Measurements from ENCODE around the gene LRRFIP1. TPM values are rescaled to one million over a fixed set of nuclear protein-coding genes. Genes with fewer than 3 reads are reported as not detected.

LRRFIP1 gene
- total and polyA plus RNA-seq, 2 donors (not counting 1 experiment from before 2014, with no cell fraction given), result 42.0 to 139 TPM

DNA sequence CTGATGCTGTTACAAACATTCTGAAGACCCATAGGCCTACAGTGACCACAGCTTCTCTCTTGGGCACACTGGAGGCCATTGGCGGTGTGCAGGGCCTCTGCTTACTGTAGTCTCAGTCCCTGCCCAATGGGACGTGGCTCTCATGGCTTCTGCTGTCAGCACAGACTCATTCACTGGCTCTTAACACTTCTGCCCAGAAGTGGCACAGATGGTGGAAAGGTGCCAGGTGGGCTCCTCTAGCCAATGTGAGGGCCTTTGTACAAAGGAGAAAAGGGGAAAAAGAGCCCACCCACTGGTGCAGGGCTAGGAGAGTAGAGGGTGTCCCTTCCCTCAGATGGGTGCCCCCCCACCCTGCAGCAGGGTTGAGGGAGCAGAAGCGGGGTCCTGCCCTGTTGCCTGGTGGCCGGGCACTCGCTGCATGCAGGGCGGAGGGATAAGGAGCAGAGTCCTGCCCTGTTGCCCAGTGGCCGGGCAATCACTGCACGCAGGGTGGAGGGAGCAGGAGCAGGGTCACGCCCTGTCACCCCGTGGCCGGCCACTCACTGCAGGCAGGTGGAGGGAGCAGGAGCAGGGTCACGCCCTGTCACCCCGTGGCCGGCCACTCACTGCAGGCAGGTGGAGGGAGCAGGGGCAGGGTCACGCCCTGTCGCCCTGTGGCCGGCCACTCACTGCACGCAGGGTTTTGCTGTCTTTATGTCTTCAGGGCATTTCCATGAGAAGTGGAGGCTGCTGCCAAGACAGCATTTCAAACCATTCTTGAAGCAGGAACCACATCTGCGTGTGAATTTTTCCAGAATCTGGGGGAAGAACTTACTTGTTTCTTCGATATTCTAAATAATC is 20.0 kb downstream of the LRRFIP1 start:
- ATAC-seq (ENCODE audit: low read depth), result no peak
- ChIA-PET POLR2A (no interaction called here), CTCF (no interaction called here)
- H3K27me3 ChIP-seq (replicated peaks in 1 of 4; ENCODE audit: control extremely low read depth in 1 of 4, control insufficient read depth in 3 of 4, insufficient read depth in 4 of 4, low read length in 3 of 4), result peaks cover 0 to 4% (median 0%) of the 10 kb centered on the region in 4 experiments
- Mint-ChIP-seq H3K9me3 (ENCODE audit: insufficient read depth) (peaks cover 3% of the 10 kb centered on the region), H3K27ac (no peak overlapping the region), H3K27me3 (peaks cover 21% of the 10 kb centered on the region), H3K4me1 (peaks cover 6% of the 10 kb centered on the region), H3K4me3 (no peak overlapping the region)
- H3K4me3 ChIP-seq (ENCODE audit: control extremely low read depth in 1 of 5, extremely low read depth in 1 of 5, insufficient read depth in 1 of 5, low read depth in 2 of 5, low read length in 4 of 5), result no peak overlapping the region
- no peaks in the 10 kb centered on the region for H3K79me2 ChIP-seq (ENCODE audit: control insufficient read depth, insufficient read depth, low read length)
- H3K9ac ChIP-seq (ENCODE audit: low read length), result no peak overlapping the region
- TF ChIP-seq EZH2 (IDR thresholded peaks at IDR 0.05; ENCODE audit: borderline replicate concordance, insufficient read depth, low read depth, low read length, poor library complexity, severe bottlenecking), result no peak
- TF ChIP-seq, protein P1, sequence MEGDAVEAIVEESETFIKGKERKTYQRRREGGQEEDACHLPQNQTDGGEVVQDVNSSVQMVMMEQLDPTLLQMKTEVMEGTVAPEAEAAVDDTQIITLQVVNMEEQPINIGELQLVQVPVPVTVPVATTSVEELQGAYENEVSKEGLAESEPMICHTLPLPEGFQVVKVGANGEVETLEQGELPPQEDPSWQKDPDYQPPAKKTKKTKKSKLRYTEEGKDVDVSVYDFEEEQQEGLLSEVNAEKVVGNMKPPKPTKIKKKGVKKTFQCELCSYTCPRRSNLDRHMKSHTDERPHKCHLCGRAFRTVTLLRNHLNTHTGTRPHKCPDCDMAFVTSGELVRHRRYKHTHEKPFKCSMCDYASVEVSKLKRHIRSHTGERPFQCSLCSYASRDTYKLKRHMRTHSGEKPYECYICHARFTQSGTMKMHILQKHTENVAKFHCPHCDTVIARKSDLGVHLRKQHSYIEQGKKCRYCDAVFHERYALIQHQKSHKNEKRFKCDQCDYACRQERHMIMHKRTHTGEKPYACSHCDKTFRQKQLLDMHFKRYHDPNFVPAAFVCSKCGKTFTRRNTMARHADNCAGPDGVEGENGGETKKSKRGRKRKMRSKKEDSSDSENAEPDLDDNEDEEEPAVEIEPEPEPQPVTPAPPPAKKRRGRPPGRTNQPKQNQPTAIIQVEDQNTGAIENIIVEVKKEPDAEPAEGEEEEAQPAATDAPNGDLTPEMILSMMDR (IDR thresholded peaks at IDR 0.05), result no peak
- intact Hi-C loops (cut with micrococcal nuclease), result no loop called here
- no peak for DNase-seq
- peaks cover 0 to 17% (median 4%) of the 10 kb centered on the region in 3 donors for H3K9me3 ChIP-seq (ENCODE audit: control extremely low read depth in 1 of 3, control insufficient read depth in 2 of 3, insufficient read depth in 1 of 3, low read length in 2 of 3)
- no peak overlapping the region for H3K27ac ChIP-seq (ENCODE audit: low read length in 2 of 2)
- H3K4me2 ChIP-seq (replicated peaks; ENCODE audit: low read depth, low read length, poor library complexity, severe bottlenecking), result no peak overlapping the region
- H3K36me3 ChIP-seq (replicated peaks in 1 of 2; ENCODE audit: control extremely low read depth in 1 of 2, control insufficient read depth in 1 of 2, extremely low read depth in 1 of 2, insufficient read depth in 2 of 2, low read length in 1 of 2), result no peaks in the 10 kb centered on the region
- 93% methylated on average over 19 of the region's 20 CpGs for WGBS (ENCODE audit: insufficient coverage)
- H2AFZ ChIP-seq (ENCODE audit: insufficient read depth, low read depth, low read length, poor library complexity, severe bottlenecking), result no peak overlapping the region
- no peaks in the 10 kb centered on the region for H4K20me1 ChIP-seq (ENCODE audit: control insufficient read depth, insufficient read depth, low read length, poor library complexity, severe bottlenecking)
- peaks cover 0 to 3% of the 10 kb centered on the region in 2 donors for H3K4me1 ChIP-seq (ENCODE audit: control insufficient read depth in 2 of 2, insufficient read depth in 2 of 2, low read length in 2 of 2)

DNA sequence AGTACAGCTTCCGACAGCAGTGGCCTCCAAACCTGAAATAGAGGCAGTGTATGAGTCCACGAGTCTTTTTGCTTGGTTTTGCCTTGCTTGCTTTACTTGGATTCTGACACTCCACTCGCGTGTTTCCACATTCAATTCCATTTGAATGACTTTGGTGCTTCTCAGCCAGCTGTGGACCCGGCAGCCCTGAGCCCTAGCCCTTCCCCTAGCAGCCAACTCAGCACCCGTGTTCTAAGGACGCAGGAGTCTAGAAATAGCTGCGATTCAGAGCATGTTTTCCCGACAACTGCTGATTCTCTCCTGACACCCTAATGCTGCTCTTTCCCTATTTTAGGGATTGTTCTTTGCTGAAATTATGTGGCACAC is 20.6 kb downstream of the LRRFIP1 start:
- Histone ChIP-seq H3K9me3 (ENCODE audit: control extremely low read depth in 1 of 3, control insufficient read depth in 2 of 3, insufficient read depth in 1 of 3, low read length in 2 of 3) (peaks cover 0 to 22% (median 9%) of the 10 kb centered on the region in 3 donors), H3K4me1 (ENCODE audit: control insufficient read depth in 2 of 2, insufficient read depth in 2 of 2, low read length in 2 of 2) (peaks cover 5 to 9% of the 10 kb centered on the region in 2 donors), H3K27ac (ENCODE audit: low read length in 2 of 2) (no peak overlapping the region), H3K9ac (ENCODE audit: low read length) (no peak overlapping the region), H3K79me2 (ENCODE audit: control insufficient read depth, insufficient read depth, low read length) (no peaks in the 10 kb centered on the region), H2AFZ (ENCODE audit: insufficient read depth, low read depth, low read length, poor library complexity, severe bottlenecking) (no peak overlapping the region), H3K27me3 (replicated peaks in 1 of 4; ENCODE audit: control extremely low read depth in 1 of 4, control insufficient read depth in 3 of 4, insufficient read depth in 4 of 4, low read length in 3 of 4) (peaks cover 0 to 4% (median 1%) of the 10 kb centered on the region in 4 experiments), H4K20me1 (ENCODE audit: control insufficient read depth, insufficient read depth, low read length, poor library complexity, severe bottlenecking) (no peaks in the 10 kb centered on the region), H3K36me3 (replicated peaks in 1 of 2; ENCODE audit: control extremely low read depth in 1 of 2, control insufficient read depth in 1 of 2, extremely low read depth in 1 of 2, insufficient read depth in 2 of 2, low read length in 1 of 2) (no peaks in the 10 kb centered on the region), H3K4me2 (replicated peaks; ENCODE audit: low read depth, low read length, poor library complexity, severe bottlenecking) (no peak overlapping the region), H3K4me3 (ENCODE audit: control extremely low read depth in 1 of 5, extremely low read depth in 1 of 5, insufficient read depth in 1 of 5, low read depth in 2 of 5, low read length in 4 of 5) (no peak overlapping the region)
- peaks cover 12% of the 10 kb centered on the region for H3K4me1 Mint-ChIP-seq
- ATAC-seq (ENCODE audit: low read depth), result no peak
- no peak for DNase-seq
- H3K4me3 Mint-ChIP-seq, result no peak overlapping the region
- WGBS (ENCODE audit: insufficient coverage), result 94% methylated on average over 7 of the region's 9 CpGs
- CTCF ChIA-PET, result no interaction called here
- H3K27me3 Mint-ChIP-seq, result peaks cover 23% of the 10 kb centered on the region
- TF ChIP-seq EZH2 (IDR thresholded peaks at IDR 0.05; ENCODE audit: borderline replicate concordance, insufficient read depth, low read depth, low read length, poor library complexity, severe bottlenecking), result no peak
- TF ChIP-seq, protein P1 (IDR thresholded peaks at IDR 0.05), result no peak
- POLR2A ChIA-PET, result no interaction called here
- H3K27ac Mint-ChIP-seq, result no peak overlapping the region
- peaks cover 5% of the 10 kb centered on the region for H3K9me3 Mint-ChIP-seq (ENCODE audit: insufficient read depth)
- intact Hi-C loops (cut with micrococcal nuclease), result no loop called here
